GM12873 (cell line): ENCODE data around the gene CENPT.
A peak's percentile ranks its signal among the peaks of the same experiment; 100 is the strongest.

Experiments
- TF ChIP-seq, protein P1 (sequence below): IDR thresholded peaks from 2 replicates; pipeline ENCODE4 v1.5.1; 2012; ENCODE audit warnings: low read depth, mild to moderate bottlenecking, moderate library complexity, low read length, control low read depth; ENCODE audit not compliant: insufficient read depth; ENCODE audit errors: missing control alignments

Gene CENPT

DNA sequence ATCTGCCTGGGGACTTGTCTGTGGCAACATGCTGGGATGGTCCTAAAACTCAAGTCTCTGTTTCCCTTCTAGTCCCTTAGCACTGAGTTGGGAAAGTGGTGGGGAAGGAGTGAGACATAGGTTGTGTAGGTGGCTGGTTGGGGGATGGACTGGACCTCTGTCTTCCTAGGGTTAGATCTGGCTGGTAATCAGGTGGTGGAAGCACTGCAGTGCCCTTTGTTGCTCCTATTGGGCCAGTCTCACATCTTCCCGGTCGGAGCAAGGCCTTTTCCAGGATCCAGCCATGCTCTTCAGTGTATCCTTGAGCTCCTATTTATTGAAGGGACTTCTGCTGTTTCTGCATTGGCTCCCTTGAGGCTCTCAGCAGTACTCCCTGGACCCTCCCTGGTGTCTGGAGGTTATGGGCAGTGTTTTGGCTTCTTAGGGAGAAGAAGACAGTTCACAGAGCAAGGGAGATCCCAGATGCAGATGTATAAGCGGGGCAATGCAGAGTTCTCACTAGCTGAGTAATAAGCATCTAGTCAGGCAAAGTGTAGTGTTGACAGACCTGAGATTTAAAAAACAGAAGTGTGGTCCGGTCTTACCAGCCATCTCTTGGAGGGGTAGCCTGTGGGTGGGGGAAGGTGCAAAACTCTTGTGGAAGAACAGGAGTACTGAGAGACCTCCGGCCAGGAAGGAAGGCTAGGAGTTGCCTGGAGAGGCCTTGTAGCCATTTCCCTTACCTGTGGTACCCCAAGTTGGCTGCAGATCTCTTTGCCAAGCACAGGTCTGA is 2.0 kb downstream of the CENPT start:
- TF ChIP-seq, protein P1, sequence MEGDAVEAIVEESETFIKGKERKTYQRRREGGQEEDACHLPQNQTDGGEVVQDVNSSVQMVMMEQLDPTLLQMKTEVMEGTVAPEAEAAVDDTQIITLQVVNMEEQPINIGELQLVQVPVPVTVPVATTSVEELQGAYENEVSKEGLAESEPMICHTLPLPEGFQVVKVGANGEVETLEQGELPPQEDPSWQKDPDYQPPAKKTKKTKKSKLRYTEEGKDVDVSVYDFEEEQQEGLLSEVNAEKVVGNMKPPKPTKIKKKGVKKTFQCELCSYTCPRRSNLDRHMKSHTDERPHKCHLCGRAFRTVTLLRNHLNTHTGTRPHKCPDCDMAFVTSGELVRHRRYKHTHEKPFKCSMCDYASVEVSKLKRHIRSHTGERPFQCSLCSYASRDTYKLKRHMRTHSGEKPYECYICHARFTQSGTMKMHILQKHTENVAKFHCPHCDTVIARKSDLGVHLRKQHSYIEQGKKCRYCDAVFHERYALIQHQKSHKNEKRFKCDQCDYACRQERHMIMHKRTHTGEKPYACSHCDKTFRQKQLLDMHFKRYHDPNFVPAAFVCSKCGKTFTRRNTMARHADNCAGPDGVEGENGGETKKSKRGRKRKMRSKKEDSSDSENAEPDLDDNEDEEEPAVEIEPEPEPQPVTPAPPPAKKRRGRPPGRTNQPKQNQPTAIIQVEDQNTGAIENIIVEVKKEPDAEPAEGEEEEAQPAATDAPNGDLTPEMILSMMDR = no peak

DNA sequence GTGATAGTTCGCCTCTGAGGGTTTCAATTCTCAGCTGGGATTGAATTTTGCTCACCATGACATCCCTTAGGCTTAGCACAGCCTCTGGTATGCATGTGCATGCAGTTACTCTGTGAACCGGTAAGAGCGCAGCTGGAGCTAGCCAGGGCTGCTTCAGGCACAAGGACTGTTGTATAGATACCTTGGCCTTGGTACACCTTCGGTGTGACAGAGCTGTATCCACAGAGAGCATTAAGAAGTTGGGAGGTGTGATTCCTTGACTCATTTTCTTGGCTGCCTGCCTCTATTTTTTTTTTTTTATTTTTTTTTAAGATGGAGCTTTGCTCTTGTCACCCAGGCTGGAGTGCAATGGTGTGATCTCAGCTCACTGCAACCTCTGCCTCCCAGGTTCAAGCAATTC is 3.0 kb downstream of the CENPT start:
- TF ChIP-seq, protein P1 = no peak

DNA sequence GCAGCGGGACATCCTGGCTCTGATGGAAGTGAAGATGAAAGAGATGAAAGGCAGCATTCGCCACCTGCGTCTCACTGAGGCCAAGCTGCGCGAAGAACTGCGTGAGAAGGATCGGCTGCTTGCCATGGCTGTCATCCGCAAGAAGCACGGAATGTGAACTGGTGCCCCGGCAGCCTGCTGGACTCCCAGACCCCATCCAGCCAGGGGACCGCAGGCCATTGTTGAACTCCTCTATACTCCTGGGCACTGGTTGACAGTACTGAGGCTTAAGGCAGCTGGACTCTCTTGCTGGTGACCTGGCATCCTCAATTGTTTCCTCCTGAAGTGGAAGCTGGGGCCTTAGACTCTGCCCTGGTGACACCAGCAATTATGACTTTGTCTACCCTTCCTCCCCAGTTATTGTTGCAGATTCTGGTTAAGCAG is 4.1 kb downstream of the CENPT start:
- TF ChIP-seq, protein P1 = no peak

DNA sequence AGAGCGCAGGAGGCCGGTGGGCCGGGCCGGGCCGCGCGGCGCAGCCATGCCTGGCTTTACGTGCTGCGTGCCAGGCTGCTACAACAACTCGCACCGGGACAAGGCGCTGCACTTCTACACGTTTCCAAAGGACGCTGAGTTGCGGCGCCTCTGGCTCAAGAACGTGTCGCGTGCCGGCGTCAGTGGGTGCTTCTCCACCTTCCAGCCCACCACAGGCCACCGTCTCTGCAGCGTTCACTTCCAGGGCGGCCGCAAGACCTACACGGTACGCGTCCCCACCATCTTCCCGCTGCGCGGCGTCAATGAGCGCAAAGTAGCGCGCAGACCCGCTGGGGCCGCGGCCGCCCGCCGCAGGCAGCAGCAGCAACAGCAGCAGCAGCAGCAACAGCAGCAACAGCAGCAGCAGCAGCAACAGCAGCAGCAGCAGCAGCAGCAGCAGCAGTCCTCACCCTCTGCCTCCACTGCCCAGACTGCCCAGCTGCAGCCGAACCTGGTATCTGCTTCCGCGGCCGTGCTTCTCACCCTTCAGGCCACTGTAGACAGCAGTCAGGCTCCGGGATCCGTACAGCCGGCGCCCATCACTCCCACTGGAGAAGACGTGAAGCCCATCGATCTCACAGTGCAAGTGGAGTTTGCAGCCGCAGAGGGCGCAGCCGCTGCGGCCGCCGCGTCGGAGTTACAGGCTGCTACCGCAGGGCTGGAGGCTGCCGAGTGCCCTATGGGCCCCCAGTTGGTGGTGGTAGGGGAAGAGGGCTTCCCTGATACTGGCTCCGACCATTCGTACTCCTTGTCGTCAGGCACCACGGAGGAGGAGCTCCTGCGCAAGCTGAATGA is 4.8 kb downstream of the CENPT start:
- TF ChIP-seq, protein P1 = peak; percentile 56

DNA sequence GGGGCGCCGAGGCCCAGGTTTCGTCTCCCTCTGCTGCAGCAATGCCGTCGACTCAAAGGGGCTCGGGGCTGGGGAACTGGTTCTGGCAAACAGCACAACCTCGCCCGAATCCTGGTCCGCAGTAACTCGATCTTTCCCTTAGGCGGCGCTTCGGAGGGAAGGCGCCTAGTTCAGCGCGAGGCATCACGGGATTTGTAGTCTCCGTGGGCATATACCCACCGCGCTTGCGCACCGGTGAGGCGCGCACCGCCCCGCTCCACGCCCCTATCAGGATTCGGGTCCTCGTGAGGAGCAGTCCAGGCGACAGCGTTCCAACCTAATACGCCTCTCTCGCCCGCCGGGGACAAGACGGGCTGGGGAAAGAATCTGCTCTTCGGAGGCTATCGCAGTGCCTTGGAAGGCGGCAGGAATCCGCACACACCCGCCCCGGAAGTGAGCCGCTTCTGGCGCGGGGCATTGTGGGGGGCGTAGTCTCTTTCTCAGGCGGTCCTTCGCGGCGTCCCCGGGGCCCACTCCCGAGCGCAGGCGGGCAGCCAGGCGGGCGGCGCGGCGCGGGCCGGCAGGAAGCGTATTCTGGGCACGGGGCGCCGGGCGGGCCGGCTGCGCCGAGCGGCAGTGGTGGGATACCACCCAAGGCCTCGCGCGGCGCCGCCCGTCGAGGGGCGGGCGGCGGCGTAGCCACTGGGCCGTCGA is 5.5 kb downstream of the CENPT start, which contains the start of gene THAP11:
Gene THAP11 (plus strand): TSS at position 505 of the 693 bp plus-strand sequence. CDS start 235 bp downstream, outside the sequence.
- TF ChIP-seq, protein P1 = peak; percentile 93

DNA sequence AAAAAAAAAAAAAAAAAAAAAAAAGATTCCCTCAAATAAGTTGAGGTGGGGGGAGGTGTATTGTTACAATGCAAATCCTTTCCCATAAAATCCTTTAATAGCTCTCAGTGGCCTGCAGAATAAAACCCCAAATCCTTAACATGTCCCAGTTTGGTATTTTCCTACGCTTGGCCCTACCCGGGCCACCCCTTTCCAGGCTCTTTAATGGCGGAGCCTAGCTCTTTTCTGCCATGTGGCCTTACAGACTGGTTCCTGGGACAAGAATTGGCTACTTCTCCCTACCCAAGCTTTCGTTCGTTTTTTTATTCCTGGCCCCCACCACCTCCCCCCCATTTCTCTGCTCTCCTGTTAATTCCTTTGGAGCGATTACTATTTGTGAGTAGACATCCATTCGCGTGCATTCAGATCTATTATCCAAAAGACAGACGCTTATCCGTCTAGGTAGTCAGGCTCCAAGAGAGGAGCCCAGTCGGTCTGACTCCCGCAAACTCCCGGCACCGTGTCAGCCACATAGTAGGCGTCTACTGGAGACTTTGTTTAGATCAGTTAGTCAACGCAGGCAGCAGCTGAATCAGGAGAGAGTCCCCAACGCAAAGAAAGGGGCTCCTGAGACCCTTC is 6.2 kb downstream of the CENPT start:
- TF ChIP-seq, protein P1 = no peak
